ENCODE measurements around the gene TRABD2B. TPM values are rescaled to one million over a fixed set of nuclear protein-coding genes. Genes with fewer than 3 reads are reported as not detected.

TRABD2B gene
- total RNA-seq, 1 donor: not detected

DNA sequence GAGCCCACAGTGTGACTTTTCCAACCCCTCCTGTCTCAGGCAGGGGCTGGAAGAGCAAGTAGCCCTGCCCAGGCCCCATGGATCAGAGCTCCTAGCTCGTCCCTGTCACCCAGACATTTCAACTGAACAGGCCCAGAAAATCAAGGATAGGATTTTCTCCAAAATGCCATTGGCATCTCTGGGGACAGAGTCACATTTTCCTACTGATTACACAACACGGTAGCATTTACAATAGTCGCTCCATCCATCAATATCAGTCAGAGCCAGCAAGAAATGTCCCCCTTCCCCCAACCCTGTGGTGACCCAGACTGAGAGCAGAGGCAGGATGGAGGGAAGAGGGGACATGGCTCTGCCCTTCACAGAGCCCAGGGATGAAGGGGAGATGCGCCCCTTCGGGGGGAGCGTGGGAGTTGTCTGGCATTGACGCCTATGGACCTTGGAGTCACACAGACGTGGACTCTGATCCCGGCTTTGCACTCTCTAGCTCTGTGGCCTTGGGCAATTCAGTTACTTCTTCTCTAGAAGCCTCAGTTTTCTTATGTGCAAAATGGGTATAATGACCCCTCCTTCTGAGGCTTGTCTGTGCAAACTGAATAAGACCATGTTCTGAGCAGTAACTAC, 283.7 kb downstream of the TRABD2B start:
- no peak for DNase-seq (ENCODE audit: low read depth in 2 of 3, low spot score in 2 of 3)

GRCh38 chr1:47712596-47713299, 284.4 kb downstream of the TRABD2B start:
- no peak for DNase-seq (ENCODE audit: low read depth in 2 of 3, low spot score in 2 of 3)

- DNase-seq (ENCODE audit: low read depth in 2 of 3, low spot score in 2 of 3): no peak
Observed at GRCh38 chr1:47711848-47712492, 285.2 kb downstream of the TRABD2B start.

- no peak for DNase-seq (ENCODE audit: low read depth in 2 of 3, low spot score in 2 of 3)
Observed at GRCh38 chr1:47711184-47711847, 285.9 kb downstream of the TRABD2B start.

Other genes with a start within 250 kb of the TRABD2B start
- gene SLC5A9, start 225.3 kb upstream of the TRABD2B start, total RNA-seq: 0.27 TPM

Data from hematopoietic multipotent progenitor cell (in vitro differentiated cells).